OCI-LY3 (cell line): ENCODE data around the gene CNTN2.

Experiments
- H2AFZ ChIP-seq: fragments of 200-600, 300-600 bp; shearing (Covaris generic); 2 replicates; pipeline ENCODE4 v1.6.0; 2014; ENCODE audit warnings: antibody characterized with exemption, low read depth, low read length
- H3K27ac ChIP-seq: fragments of 200-600, 300-600 bp; sonication (generic); 2 replicates; pipeline ENCODE4 v1.5.1; 2014; ENCODE audit warnings: mild to moderate bottlenecking, low read length, moderate library complexity, mixed read lengths
- H3K27me3 ChIP-seq: fragments of 200-600, 300-600 bp; sonication (generic); 2 replicates; pipeline ENCODE4 v1.6.1; 2014; ENCODE audit warnings: low read depth, low read length, mixed read lengths
- H3K36me3 ChIP-seq: fragments of 200-600, 300-600 bp; sonication (generic); replicated peaks from 2 replicates; pipeline ENCODE3; 2014; ENCODE audit warnings: low read depth, low read length, mixed read lengths
- H3K4me1 ChIP-seq: fragments of 300-600, 200-600 bp; sonication (generic); 2 replicates; pipeline ENCODE4 v1.6.1; 2014; ENCODE audit warnings: low read length, mixed read lengths
- H3K4me2 ChIP-seq: fragments of 200-600, 300-600 bp; sonication (generic); 2 replicates; pipeline ENCODE4 v1.6.1; 2014; ENCODE audit warnings: low read length, mixed read lengths
- H3K4me3 ChIP-seq: fragments of 300-600, 200-600 bp; sonication (generic); 2 replicates; pipeline ENCODE4 v1.5.1; 2014; ENCODE audit warnings: antibody characterized with exemption, mild to moderate bottlenecking, low read length, moderate library complexity
- H3K79me2 ChIP-seq: fragments of 300-600, 200-600 bp; shearing (Covaris generic); 2 replicates; pipeline ENCODE4 v1.6.1; 2014; ENCODE audit warnings: mild to moderate bottlenecking, low read length, mixed read lengths
- H3K9ac ChIP-seq: fragments of 300-600, 200-600 bp; shearing (Covaris generic); 2 replicates; pipeline ENCODE4 v1.6.0; 2014; ENCODE audit warnings: mild to moderate bottlenecking, low read length, moderate library complexity
- H3K9me3 ChIP-seq: fragments of 200-600, 300-600 bp; shearing (Covaris generic); 2 replicates; pipeline ENCODE4 v1.6.1; 2014; ENCODE audit warnings: low read length, mixed read lengths; ENCODE audit not compliant: insufficient read depth
- H4K20me1 ChIP-seq: fragments of 200-600, 300-600 bp; sonication (generic); 2 replicates; pipeline ENCODE4 v1.6.1; 2016; ENCODE audit warnings: low read length, mixed read lengths; ENCODE audit not compliant: insufficient read depth
- CTCF ChIP-seq: fragments of 200-600, 300-600 bp; sonication (generic); IDR thresholded peaks from 2 replicates; pipeline ENCODE4 v1.5.1; 2014; ENCODE audit warnings: antibody characterized with exemption, low read length, low read depth
- EZH2phosphoT487 ChIP-seq: fragments of 200-600 bp; shearing (Covaris generic); IDR thresholded peaks from 2 replicates; pipeline ENCODE4 v1.6.1; 2018; ENCODE audit warnings: antibody characterized with exemption, mixed run types, low read depth

Gene CNTN2

GRCh38 chr1:205127646-205128045 lies 84.6 kb downstream of the CNTN2 start:
- H3K4me3 ChIP-seq: no peak overlapping the region
- TF ChIP-seq EZH2phosphoT487 (no peak), CTCF (no peak)
- H3K4me2 ChIP-seq: no peak overlapping the region
- no peak overlapping the region for H2AFZ ChIP-seq
- no peaks in the 10 kb centered on the region for H3K27me3 ChIP-seq
- H3K27ac ChIP-seq: no peak overlapping the region
- H3K79me2 ChIP-seq: no peaks in the 10 kb centered on the region
- no peaks in the 10 kb centered on the region for H3K36me3 ChIP-seq
- no peak overlapping the region for H3K9ac ChIP-seq
- H4K20me1 ChIP-seq: no peaks in the 10 kb centered on the region
- H3K4me1 ChIP-seq: peaks cover 15% of the 10 kb centered on the region
- no peaks in the 10 kb centered on the region for H3K9me3 ChIP-seq
